ENCODE data around the gene CHRNA10.
"Not testable (repeated sequence)": the region's sequence is repeated elsewhere in the genome, so short reads cannot be mapped to it uniquely, and the experiment has no call there.

DNA sequence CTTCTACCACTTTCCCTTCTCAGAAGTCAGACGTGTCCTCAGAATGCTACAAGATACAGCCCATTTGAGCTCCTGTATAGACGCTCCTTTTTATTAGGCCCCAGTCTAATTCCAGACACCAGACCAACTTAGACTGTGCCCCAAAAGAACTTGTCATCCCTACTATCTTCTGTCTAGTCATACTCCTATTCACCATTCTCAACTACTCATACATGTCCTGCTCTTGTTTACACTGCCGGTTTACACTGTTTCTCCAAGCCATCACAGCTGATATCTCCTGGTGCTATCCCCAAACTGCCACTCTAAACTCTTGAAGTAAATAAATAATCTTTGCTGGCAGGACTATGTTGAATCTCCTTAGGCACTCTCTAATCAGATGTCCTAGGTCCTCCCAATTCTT, 18.7 kb downstream of the CHRNA10 start:
- not testable (repeated sequence) for TF ChIP-seq EZH2 (IDR thresholded peaks at IDR 0.05; ENCODE audit: borderline replicate concordance, low read depth, low read length, poor library complexity, severe bottlenecking)
- TF ChIP-seq, protein P1, sequence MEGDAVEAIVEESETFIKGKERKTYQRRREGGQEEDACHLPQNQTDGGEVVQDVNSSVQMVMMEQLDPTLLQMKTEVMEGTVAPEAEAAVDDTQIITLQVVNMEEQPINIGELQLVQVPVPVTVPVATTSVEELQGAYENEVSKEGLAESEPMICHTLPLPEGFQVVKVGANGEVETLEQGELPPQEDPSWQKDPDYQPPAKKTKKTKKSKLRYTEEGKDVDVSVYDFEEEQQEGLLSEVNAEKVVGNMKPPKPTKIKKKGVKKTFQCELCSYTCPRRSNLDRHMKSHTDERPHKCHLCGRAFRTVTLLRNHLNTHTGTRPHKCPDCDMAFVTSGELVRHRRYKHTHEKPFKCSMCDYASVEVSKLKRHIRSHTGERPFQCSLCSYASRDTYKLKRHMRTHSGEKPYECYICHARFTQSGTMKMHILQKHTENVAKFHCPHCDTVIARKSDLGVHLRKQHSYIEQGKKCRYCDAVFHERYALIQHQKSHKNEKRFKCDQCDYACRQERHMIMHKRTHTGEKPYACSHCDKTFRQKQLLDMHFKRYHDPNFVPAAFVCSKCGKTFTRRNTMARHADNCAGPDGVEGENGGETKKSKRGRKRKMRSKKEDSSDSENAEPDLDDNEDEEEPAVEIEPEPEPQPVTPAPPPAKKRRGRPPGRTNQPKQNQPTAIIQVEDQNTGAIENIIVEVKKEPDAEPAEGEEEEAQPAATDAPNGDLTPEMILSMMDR (conservative IDR thresholded peaks at IDR 0.05; ENCODE audit: low read depth, low read length) = not testable (repeated sequence)
